Karpas-422 (cell line): ENCODE measurements around the gene IGLON5. TPM values are rescaled to one million over a fixed set of nuclear protein-coding genes. Genes with fewer than 3 reads are reported as not detected.

Experiments used
- DNase-seq: peaks from one replicate; pipeline ENCODE4 v3.0.0-alpha.2; 2015
- H2AFZ ChIP-seq: fragments of 200-600 bp; sonication (generic); 2 replicates; pipeline ENCODE4 v1.6.1; 2014; ENCODE audit warnings: antibody characterized with exemption, low read length, mixed read lengths
- H3K27ac ChIP-seq: fragments of 200-600 bp; sonication (generic); 2 replicates; pipeline ENCODE4 v1.5.1; 2014; ENCODE audit warnings: mild to moderate bottlenecking, low read length, moderate library complexity
- H3K27me3 ChIP-seq: fragments of 200-600 bp; sonication (generic); 2 replicates; pipeline ENCODE4 v1.6.1; 2014; ENCODE audit warnings: low read length, mixed read lengths
- H3K36me3 ChIP-seq: fragments of 200-600 bp; sonication (generic); 2 replicates; pipeline ENCODE4 v1.6.1; 2014; ENCODE audit warnings: low read length, mixed read lengths; ENCODE audit not compliant: insufficient read depth
- H3K4me1 ChIP-seq: fragments of 200-600 bp; sonication (generic); 2 replicates; pipeline ENCODE4 v1.6.1; 2014; ENCODE audit warnings: mild to moderate bottlenecking, low read length, mixed read lengths
- H3K4me2 ChIP-seq: fragments of 200-600 bp; sonication (generic); 2 replicates; pipeline ENCODE4 v1.6.1; 2014; ENCODE audit warnings: low read length, low read depth, mild to moderate bottlenecking; ENCODE audit not compliant: poor library complexity, severe bottlenecking
- H3K4me3 ChIP-seq: fragments of 200-600 bp; sonication (generic); 2 replicates; pipeline ENCODE4 v1.5.1; 2014; ENCODE audit warnings: mild to moderate bottlenecking, antibody characterized with exemption, low read length, mixed read lengths
- H3K79me2 ChIP-seq: fragments of 200-600 bp; sonication (generic); 2 replicates; pipeline ENCODE4 v1.6.1; 2014; ENCODE audit warnings: mild to moderate bottlenecking, low read length, mixed read lengths
- H3K9ac ChIP-seq: fragments of 200-600 bp; sonication (generic); 2 replicates; pipeline ENCODE4 v1.6.0; 2014; ENCODE audit warnings: low read length
- H3K9me2 ChIP-seq: fragments of 200-600 bp; sonication (generic), shearing (Covaris generic); replicated peaks from 2 replicates; pipeline ENCODE4 v1.6.0; 2014; ENCODE audit warnings: mild to moderate bottlenecking, low read length, moderate library complexity; ENCODE audit not compliant: insufficient read depth
- H3K9me3 ChIP-seq: fragments of 300-700, 200-600 bp; sonication (generic); 2 replicates; pipeline ENCODE4 v1.6.1; 2014; ENCODE audit warnings: low read length, mixed read lengths
- H4K20me1 ChIP-seq: fragments of 200-600 bp; sonication (generic); 2 replicates; pipeline ENCODE4 v1.6.1; 2014; ENCODE audit warnings: mild to moderate bottlenecking, antibody characterized with exemption, low read length, low read depth; ENCODE audit not compliant: insufficient read depth
- total RNA-seq: library from RNA; depleted of rRNA; stranded (reverse); fragments of >200 nt; shearing (Covaris generic); gene quantifications from 2 replicates; pipeline ENCODE4 v1.2.3, GENCODE V29; 2014; ENCODE audit warnings: low replicate concordance

The IGLON5 gene
- total RNA-seq, 1 experiment from 2014 or later, result not detected

DNA sequence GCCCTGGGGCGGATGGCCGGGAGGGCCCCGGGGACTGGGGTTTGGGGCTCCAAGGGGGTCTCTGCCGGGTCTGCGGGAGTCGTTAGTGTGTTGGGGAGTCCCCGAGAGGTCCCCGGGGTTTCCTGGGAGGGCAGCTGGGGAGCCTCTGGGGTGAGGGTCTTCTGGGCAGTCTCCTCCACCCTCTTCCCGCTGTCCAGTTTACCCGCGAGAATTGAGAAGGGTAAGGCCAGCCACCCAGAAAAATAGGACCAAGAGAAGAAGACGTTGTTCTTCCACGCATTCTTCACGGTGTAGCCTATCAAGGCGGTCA is 55.8 kb downstream of the IGLON5 start:
- Histone ChIP-seq H3K9ac (peak overlapping the region; percentile 94), H2AFZ (no peak overlapping the region), H3K27ac (peak overlapping the region; percentile 92), H3K9me3 (no peaks in the 10 kb centered on the region), H3K4me3 (peak overlapping the region; percentile 75), H4K20me1 (no peaks in the 10 kb centered on the region), H3K27me3 (no peaks in the 10 kb centered on the region), H3K9me2 (no peaks in the 10 kb centered on the region), H3K4me1 (peaks cover 40% of the 10 kb centered on the region), H3K79me2 (peaks cover 41% of the 10 kb centered on the region), H3K36me3 (no peaks in the 10 kb centered on the region), H3K4me2 (peak overlapping the region; percentile 95)
- peak; percentile 90 for DNase-seq

DNA sequence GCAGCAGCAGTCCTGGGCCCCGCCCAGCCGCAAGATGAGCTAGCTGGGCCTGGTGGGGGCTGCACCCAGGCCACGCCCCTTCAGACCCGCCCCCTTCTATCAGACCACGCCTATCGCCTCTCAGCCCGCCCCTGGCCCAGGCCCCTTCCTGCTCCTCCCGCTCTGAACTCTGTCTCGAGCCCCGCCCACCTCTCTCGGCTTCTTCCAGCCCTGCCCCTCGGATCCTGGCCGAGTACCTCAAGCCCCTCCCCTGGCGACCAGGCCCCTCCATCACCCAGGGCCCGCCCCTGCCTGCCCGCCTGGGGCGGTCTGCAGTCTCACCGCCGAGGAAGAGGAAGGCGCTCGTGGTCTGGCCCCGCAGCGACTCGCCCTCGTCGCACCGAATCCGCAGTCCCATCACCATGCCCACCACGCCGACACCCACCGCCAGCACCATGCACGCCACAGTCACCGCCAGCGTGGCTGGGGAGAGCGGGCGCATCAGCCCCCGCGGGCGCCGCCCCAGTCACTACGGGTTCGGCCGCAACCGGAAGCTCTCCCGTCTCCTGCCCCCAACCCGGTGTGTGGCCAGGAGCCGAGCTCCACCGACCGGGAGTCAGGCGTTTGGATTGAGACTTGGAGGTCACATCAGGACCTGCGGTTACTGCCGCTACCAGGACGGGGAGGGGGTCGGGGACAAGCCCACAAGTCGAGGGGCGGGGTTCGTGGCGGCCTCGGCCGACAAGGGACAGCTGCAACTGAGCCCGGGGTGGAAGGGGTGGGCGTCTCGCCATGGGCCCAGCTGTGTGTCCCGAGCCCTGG is 56.3 kb downstream of the IGLON5 start:
- Histone ChIP-seq H3K27ac (peak overlapping the region; percentile 92), H4K20me1 (no peaks in the 10 kb centered on the region), H3K4me3 (peak overlapping the region; percentile 90), H3K27me3 (no peaks in the 10 kb centered on the region), H2AFZ (peak overlapping the region; percentile 33; the same call in 1 of the 2 replicates), H3K9me3 (no peaks in the 10 kb centered on the region), H3K4me2 (peak overlapping the region; percentile 95), H3K9ac (peak overlapping the region; percentile 96), H3K36me3 (no peaks in the 10 kb centered on the region), H3K9me2 (no peaks in the 10 kb centered on the region), H3K4me1 (peaks cover 41% of the 10 kb centered on the region), H3K79me2 (peaks cover 35% of the 10 kb centered on the region)
- DNase-seq, result peak; percentile 100

DNA sequence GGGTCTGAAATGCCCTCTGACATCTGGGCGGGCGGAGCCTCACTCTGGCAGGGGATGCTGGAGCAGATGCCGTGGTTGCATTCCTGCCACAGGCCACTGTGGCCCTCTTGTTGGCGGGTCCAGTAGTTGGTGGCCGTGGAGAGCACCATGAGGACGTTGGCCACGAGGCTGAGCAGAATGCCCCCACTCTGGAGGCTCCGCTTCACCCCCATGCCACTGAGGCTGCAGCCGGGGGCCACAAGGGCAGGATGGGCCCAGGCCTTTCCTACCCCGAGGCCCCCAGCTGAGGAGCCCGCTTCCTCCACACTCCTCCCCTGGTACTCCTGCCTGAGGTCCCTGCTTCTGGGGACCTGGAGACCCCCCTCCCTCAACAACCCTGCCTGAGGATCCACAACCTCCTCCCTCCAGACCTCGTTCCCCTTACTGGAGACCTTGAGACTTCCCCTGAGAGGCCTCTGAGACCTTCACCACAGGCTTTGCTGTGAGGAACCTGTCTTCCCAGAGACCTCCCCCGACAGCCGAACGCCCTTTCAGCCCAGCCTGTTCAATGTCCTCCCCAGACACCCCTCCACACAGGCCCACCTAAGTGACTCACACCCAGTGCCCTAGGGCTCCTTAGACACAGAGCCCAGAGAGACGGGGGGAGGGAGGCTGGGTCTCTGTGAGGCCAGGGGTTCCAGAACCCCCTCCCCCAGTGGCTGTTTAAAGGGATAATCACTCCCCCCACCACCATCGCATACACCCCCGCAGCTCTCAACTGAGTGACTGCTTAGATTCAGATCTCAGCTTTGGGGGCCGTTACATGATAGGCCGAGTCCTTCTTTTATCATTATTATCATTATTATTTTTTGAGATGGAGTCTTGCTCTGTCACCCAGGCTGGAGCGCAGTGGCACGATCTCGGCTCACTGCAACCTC is 57.2 kb downstream of the IGLON5 start, which contains the start of gene CLDND2:
Gene CLDND2, minus strand, starts transcription at position 638 of the 917 bp plus-strand sequence. Its CDS starts 426 bp downstream, at position 212.
- H3K9me2 ChIP-seq, result no peaks in the 10 kb centered on the region
- H2AFZ ChIP-seq, result peak within 1 kb of the TSS; percentile 33; the same call in 1 of the 2 replicates

DNA sequence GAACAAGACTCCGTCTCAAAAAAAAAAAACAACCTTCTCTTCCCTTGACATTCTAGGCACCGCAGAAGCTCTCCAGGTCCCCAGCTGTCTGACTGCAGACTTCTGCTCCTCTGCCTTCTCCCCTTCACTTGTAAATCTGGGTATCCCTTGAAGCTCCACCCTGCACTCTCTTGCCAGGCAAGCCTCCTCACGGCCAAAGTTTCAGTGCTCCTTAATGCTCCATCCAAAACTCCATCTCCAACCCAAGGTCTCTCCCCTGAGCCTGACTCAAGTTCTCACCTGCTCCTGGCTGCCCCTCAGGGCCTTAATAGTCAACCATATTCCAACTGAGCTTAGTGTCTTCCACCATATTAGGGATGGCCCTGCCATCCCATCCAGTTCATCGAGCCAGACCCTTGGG is 58.8 kb downstream of the IGLON5 start:
- no peaks in the 10 kb centered on the region for H3K9me2 ChIP-seq
- DNase-seq, result peak; percentile 52
- no peaks in the 10 kb centered on the region for H3K36me3 ChIP-seq
- H3K4me2 ChIP-seq, result no peak overlapping the region
- peaks cover 21% of the 10 kb centered on the region for H3K4me1 ChIP-seq
- no peak overlapping the region for H3K9ac ChIP-seq
- no peaks in the 10 kb centered on the region for H4K20me1 ChIP-seq
- H3K27ac ChIP-seq, result no peak overlapping the region
- H3K9me3 ChIP-seq, result no peaks in the 10 kb centered on the region
- H2AFZ ChIP-seq, result no peak overlapping the region
- H3K4me3 ChIP-seq, result no peak overlapping the region
- no peaks in the 10 kb centered on the region for H3K27me3 ChIP-seq
- peaks cover 14% of the 10 kb centered on the region for H3K79me2 ChIP-seq

More for the DNA sequence above, 57.2 kb downstream of the IGLON5 start, which contains the start of gene CLDND2:
- peak within 1 kb of the TSS; percentile 89 for H3K4me2 ChIP-seq
- DNase-seq, result peak; percentile 57
- no peaks in the 10 kb centered on the region for H4K20me1 ChIP-seq
- H3K9ac ChIP-seq, result peak within 1 kb of the TSS; percentile 96
- peaks cover 36% of the 10 kb centered on the region for H3K4me1 ChIP-seq
- H3K36me3 ChIP-seq, result no peaks in the 10 kb centered on the region
- H3K27ac ChIP-seq, result peak within 1 kb of the TSS; percentile 64
- peaks cover 28% of the 10 kb centered on the region for H3K79me2 ChIP-seq
- no peaks in the 10 kb centered on the region for H3K27me3 ChIP-seq
- no peaks in the 10 kb centered on the region for H3K9me3 ChIP-seq
- H3K4me3 ChIP-seq, result peak within 1 kb of the TSS; percentile 90

DNA sequence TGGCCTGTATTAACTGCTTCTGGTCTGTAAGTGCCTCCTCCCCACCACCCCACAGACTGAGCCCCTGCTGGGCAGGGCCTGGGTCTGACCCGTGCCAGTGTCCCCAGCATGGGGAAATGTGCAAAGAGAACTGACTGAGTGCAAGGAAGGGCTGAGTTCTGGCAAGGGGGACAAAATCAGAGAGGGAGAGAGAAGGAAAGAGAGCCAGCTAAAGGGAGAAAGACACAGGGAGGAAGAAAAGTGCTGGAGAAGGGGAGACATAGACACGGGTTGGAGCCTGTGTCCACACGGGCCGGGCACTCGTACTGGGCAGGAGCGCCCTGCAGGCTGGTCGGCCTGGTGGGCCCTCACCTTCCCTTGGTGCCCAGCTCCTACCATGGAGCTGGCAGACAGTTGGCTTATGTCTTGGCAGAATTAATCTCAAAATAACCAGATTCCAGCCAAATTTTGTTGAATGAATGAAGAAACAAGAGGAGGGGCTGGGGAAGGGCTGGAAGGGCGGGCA is 59.8 kb downstream of the IGLON5 start:
- H3K4me1 ChIP-seq, result peaks cover 18% of the 10 kb centered on the region
- no peaks in the 10 kb centered on the region for H3K36me3 ChIP-seq
- no peak overlapping the region for H3K4me3 ChIP-seq
- H3K9me3 ChIP-seq, result no peaks in the 10 kb centered on the region
- no peak overlapping the region for H2AFZ ChIP-seq
- no peak overlapping the region for H3K9ac ChIP-seq
- H4K20me1 ChIP-seq, result no peaks in the 10 kb centered on the region
- H3K27me3 ChIP-seq, result no peaks in the 10 kb centered on the region
- no peak overlapping the region for H3K4me2 ChIP-seq
- no peak for DNase-seq
- no peak overlapping the region for H3K27ac ChIP-seq
- peaks cover 5% of the 10 kb centered on the region for H3K79me2 ChIP-seq
- H3K9me2 ChIP-seq, result no peaks in the 10 kb centered on the region

DNA sequence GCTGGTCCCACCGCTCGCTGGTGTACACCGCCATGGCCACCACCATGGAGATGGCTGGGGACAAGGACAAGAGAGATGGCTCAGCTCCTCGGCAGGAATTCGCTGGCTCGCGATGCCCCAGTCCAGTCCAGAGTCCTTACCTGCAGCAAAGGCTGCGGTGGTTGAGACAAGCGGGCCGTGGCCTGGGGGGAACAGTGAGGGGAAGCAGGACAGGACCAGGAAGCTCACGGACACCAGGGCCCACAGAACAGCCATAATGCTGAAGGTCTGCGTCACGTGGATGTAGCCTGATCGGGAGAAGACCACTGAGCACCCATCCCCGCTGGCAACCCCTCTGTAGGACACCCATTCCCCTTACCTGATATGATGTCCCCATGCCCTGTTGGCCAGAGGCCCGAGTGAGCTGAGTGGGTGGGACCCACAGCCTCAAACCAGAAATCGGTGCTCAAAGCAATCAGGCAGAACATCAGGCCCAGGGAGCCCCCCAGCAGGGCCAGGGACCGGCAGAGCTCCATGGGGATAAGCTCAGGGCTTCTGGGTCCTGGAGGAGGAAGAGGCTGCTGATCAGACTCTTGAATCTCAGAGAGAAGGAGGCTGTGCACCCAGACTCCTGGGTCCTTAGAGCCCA is 60.7 kb downstream of the IGLON5 start:
- peak overlapping the region; percentile 11; the same call in 1 of the 2 replicates for H3K9ac ChIP-seq
- H3K9me3 ChIP-seq, result no peaks in the 10 kb centered on the region
- no peak overlapping the region for H3K4me3 ChIP-seq
- H3K79me2 ChIP-seq, result no peaks in the 10 kb centered on the region
- no peaks in the 10 kb centered on the region for H3K36me3 ChIP-seq
- H3K9me2 ChIP-seq, result no peaks in the 10 kb centered on the region
- DNase-seq, result no peak
- H2AFZ ChIP-seq, result no peak overlapping the region
- no peaks in the 10 kb centered on the region for H4K20me1 ChIP-seq
- H3K27ac ChIP-seq, result no peak overlapping the region
- H3K27me3 ChIP-seq, result no peaks in the 10 kb centered on the region
- peaks cover 18% of the 10 kb centered on the region for H3K4me1 ChIP-seq
- H3K4me2 ChIP-seq, result no peak overlapping the region

DNA sequence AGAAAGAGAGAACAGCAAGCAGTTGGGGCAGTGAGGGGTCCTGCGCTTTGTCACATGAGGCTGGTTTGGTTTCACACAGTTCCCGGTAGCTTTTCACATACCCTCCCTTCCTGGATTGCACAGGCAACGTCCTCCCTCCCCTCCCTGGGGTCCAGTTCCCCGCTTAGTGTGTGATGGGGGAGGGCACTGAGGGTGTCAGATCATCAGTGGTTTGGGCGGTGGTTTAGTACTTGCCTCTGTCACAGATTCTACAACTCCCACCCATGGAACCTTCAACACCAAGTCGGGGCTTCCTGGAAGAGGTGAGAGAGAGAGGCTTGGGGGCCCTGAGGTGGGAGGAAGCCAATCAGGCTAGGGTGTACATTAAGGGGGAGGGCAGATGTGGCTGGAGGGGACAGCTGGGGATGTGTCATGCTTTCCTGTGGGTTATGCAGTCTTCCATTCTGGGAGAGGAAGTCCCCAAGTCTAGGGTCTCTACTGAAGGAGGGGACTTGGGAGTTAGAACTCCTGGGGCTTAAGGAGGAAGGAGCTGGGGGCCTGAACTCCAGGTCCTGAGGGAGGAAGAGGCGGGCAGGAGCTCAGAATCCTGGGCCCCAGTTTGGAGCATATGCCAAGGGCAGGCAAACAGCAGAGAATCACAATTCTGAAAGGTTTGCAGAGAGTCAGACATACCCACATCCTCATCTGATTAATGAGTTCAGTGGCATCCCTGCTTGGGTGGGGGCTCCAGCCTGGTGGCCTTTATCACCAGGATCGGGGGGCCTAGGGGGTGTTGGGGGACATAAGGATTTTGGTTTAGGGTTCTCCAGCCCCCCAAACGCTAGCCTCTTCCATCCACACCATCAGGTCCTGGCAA is 61.4 kb downstream of the IGLON5 start, which contains the start of gene NKG7:
Gene NKG7, minus strand, starts transcription at position 6 of the 856 bp plus-strand sequence. CDS start 119 bp downstream, outside the sequence.
- DNase-seq, result no peak
- Histone ChIP-seq H2AFZ (no peak within 1 kb of the TSS), H3K4me1 (peaks cover 18% of the 10 kb centered on the region), H3K27me3 (no peaks in the 10 kb centered on the region), H3K9me3 (no peaks in the 10 kb centered on the region), H3K9ac (peak within 1 kb of the TSS; percentile 11; the same call in 1 of the 2 replicates), H3K27ac (no peak within 1 kb of the TSS), H4K20me1 (no peaks in the 10 kb centered on the region), H3K36me3 (no peaks in the 10 kb centered on the region), H3K4me2 (no peak within 1 kb of the TSS), H3K4me3 (no peak within 1 kb of the TSS), H3K9me2 (no peaks in the 10 kb centered on the region), H3K79me2 (no peaks in the 10 kb centered on the region)
